Stomach (tissue), 9 donors: ENCODE results near the gene RASAL2. TPM values are rescaled to one million over a fixed set of nuclear protein-coding genes. Genes with fewer than 3 reads are reported as not detected.

Experiments
- DNase-seq, 2 donors: peaks; one replicate each; pipeline versions ENCODE4 v3.0.0 to v3.0.0-alpha.2; 2013 to 2019
- H3K27ac ChIP-seq, 5 donors: fragments of 200-600 bp in 4 of 5; sonication (generic) in 4 of 5; one replicate each; pipeline ENCODE4 v1.5.1; 2013 to 2019; ENCODE audit warnings: mild to moderate bottlenecking in 1 of 5, moderate library complexity in 1 of 5
- H3K27me3 ChIP-seq, 3 donors: fragments of 200-600 bp; sonication (generic); one replicate each; pipeline ENCODE4 v1.5.1; 2017 to 2019; ENCODE audit warnings: mixed run types in 1 of 3
- H3K36me3 ChIP-seq, 4 donors: fragments of 200-600 bp; sonication (generic); 1 replicate in 3 of 4; 2 replicates in 1 of 4; pipeline ENCODE4 v1.5.1; 2016 to 2019
- H3K4me1 ChIP-seq, 4 donors: fragments of 200-600 bp; sonication (generic); one replicate each; pipeline ENCODE4 v1.5.1; 2016 to 2019
- H3K4me3 ChIP-seq, 4 donors: fragments of 200-600 bp; sonication (generic) in 3 of 4; one replicate each; pipeline ENCODE4 v1.5.1; 2016 to 2019; ENCODE audit warnings: mild to moderate bottlenecking in 1 of 4
- H3K9me3 ChIP-seq, 4 donors: fragments of 200-600 bp; sonication (generic); one replicate each; pipeline ENCODE4 v1.5.1; 2016 to 2019
- CTCF ChIP-seq, 7 experiments: fragments of 450-650 bp in 4 of 7; fragments of 200-600 bp in 3 of 7; sonication (generic) in 3 of 7; IDR thresholded peaks; one replicate each; pipeline ENCODE4 v1.5.1; 2016 to 2019; ENCODE audit warnings: antibody characterized with exemption in 7 of 7, control low read depth in 2 of 7, mild to moderate bottlenecking in 1 of 7
- EP300 ChIP-seq: sonication (generic); formaldehyde crosslinking; IDR thresholded peaks from one replicate; pipeline ENCODE4 v1.6.1; 2017; ENCODE audit warnings: antibody characterized with exemption
- POLR2A ChIP-seq, 4 donors: fragments of 450-650 bp; IDR thresholded peaks; one replicate each; pipeline ENCODE4 v1.6.1; 2016; ENCODE audit warnings: antibody characterized with exemption in 4 of 4, control low read depth in 2 of 4, mild to moderate bottlenecking in 1 of 4, moderate library complexity in 1 of 4
- POLR2AphosphoS5 ChIP-seq, 3 donors: sonication (generic); formaldehyde crosslinking; IDR thresholded peaks; one replicate each; pipeline ENCODE4 v1.6.1; 2016; ENCODE audit warnings: antibody characterized with exemption in 3 of 3
- WGBS, 5 donors: extraction: QIAGEN DNeasy Blood & Tissue Kit in 3 of 5; methylation state at CpG; one replicate each; pipeline versions ENCODE4 v1.1.5 to v1.1.7; 2013 to 2018; 5-methylcytosine and 5-hydroxymethylcytosine counted together
- intact Hi-C: fragments of 100-400 bp; cut with DNase I; formaldehyde crosslinking; loops from one replicate; pipeline ENCODE4 v1.15.1; 2023; ENCODE audit warnings: low total_unique reads
- polyA plus RNA-seq, 3 donors: library from polyadenylated mRNA; stranded (reverse); fragments of 200-250 nt; gene quantifications; one replicate each; pipeline ENCODE4 v1.2.3, GENCODE V29; 2013
- total RNA-seq, 5 donors: library from RNA; depleted of rRNA; stranded (reverse); fragments of >200 nt; gene quantifications; one replicate each; pipeline versions ENCODE4 v1.1.0 to v1.2.3, GENCODE V29; 2014 to 2016
- donor health status: healthy with polysubstance abuse.
- donor health status: Bipolar disorder and iron deficiency.
- donor health status: healthy.

Gene RASAL2
- total and polyA plus RNA-seq, 8 donors: 1.2 to 47.5 (median 14.3) TPM

GRCh38 chr1:178150610-178151009, 56.7 kb downstream of the RASAL2 start:
- no peaks in the 10 kb centered on the region for H3K27me3 ChIP-seq
- H3K9me3 ChIP-seq: no peaks in the 10 kb centered on the region
- H3K4me3 ChIP-seq: no peak overlapping the region
- H3K4me1 ChIP-seq: peaks cover 0 to 9% (median 0%) of the 10 kb centered on the region in 4 donors
- no peaks in the 10 kb centered on the region for H3K36me3 ChIP-seq
- intact Hi-C loops: no loop called here
- H3K27ac ChIP-seq: no peak overlapping the region
- no peak for TF ChIP-seq EP300
- no peak for TF ChIP-seq POLR2A (IDR thresholded peaks at IDR 0.05)
- no peak for TF ChIP-seq CTCF (IDR thresholded peaks at IDR 0.05)
- no peak for TF ChIP-seq POLR2AphosphoS5 (IDR thresholded peaks at IDR 0.05)
- no peak for DNase-seq
- 0 to 2% (median 0%) methylated on average over 1 of the region's 1 CpG for WGBS, 5 donors

GRCh38 chr1:178151831-178152230, 57.9 kb downstream of the RASAL2 start:
- Histone ChIP-seq H3K27ac (no peak overlapping the region), H3K27me3 (no peaks in the 10 kb centered on the region), H3K9me3 (no peaks in the 10 kb centered on the region), H3K4me1 (peaks cover 0 to 9% (median 0%) of the 10 kb centered on the region in 4 donors), H3K4me3 (no peak overlapping the region), H3K36me3 (no peaks in the 10 kb centered on the region)
- intact Hi-C loops: no loop called here
- TF ChIP-seq EP300 (no peak), POLR2A (IDR thresholded peaks at IDR 0.05) (no peak), CTCF (IDR thresholded peaks at IDR 0.05) (no peak)
- no peak for DNase-seq
- 62 to 90% (median 75%) methylated on average over 1 of the region's 1 CpG for WGBS, 5 donors

- no peaks in the 10 kb centered on the region for H3K4me1 ChIP-seq
- WGBS, 5 donors: 76 to 83% (median 79%) methylated on average over 6 of the region's 6 CpGs
- H3K36me3 ChIP-seq: no peaks in the 10 kb centered on the region
- no peak for TF ChIP-seq POLR2AphosphoS5 (IDR thresholded peaks at IDR 0.05)
- TF ChIP-seq EP300: no peak
- TF ChIP-seq CTCF (IDR thresholded peaks at IDR 0.05): no peak
- TF ChIP-seq POLR2A (IDR thresholded peaks at IDR 0.05): no peak
- H3K27me3 ChIP-seq: no peaks in the 10 kb centered on the region
- H3K9me3 ChIP-seq: no peaks in the 10 kb centered on the region
- peak in 1 of 2 donors; percentile 6 for DNase-seq
- no peak overlapping the region for H3K27ac ChIP-seq
- intact Hi-C loops: no loop called here
- no peak overlapping the region for H3K4me3 ChIP-seq
Observed at GRCh38 chr1:178155481-178156255, 61.8 kb downstream of the RASAL2 start.

GRCh38 chr1:178160736-178161475, 67.0 kb downstream of the RASAL2 start:
- H3K9me3 ChIP-seq: no peaks in the 10 kb centered on the region
- no peak overlapping the region for H3K4me3 ChIP-seq
- no peak for DNase-seq
- H3K27me3 ChIP-seq: no peaks in the 10 kb centered on the region
- no peaks in the 10 kb centered on the region for H3K4me1 ChIP-seq
- H3K36me3 ChIP-seq: no peaks in the 10 kb centered on the region
- intact Hi-C loops: no loop called here
- no peak overlapping the region for H3K27ac ChIP-seq
- no peak for TF ChIP-seq POLR2AphosphoS5 (IDR thresholded peaks at IDR 0.05)
- TF ChIP-seq EP300: no peak
- no peak for TF ChIP-seq CTCF (IDR thresholded peaks at IDR 0.05)
- TF ChIP-seq POLR2A (IDR thresholded peaks at IDR 0.05): no peak
- 85 to 92% (median 86%) methylated on average over 6 of the region's 6 CpGs for WGBS, 5 donors
